KMS-11 (cell line): ENCODE measurements around the gene NREP.

Experiments
- H2AFZ ChIP-seq: fragments of 200-600 bp; sonication (generic); 2 replicates; pipeline ENCODE4 v1.6.1; 2016; ENCODE audit warnings: antibody characterized with exemption, mixed run types, low read depth
- H3K27ac ChIP-seq: fragments of 200-600 bp; sonication (generic); 2 replicates; pipeline ENCODE4 v1.6.1; 2016; ENCODE audit warnings: mild to moderate bottlenecking, mixed run types
- H3K27me3 ChIP-seq: fragments of 200-600 bp; sonication (generic); 2 replicates; pipeline ENCODE4 v1.6.1; 2017; ENCODE audit warnings: mild to moderate bottlenecking, low read depth, mixed run types, moderate library complexity; ENCODE audit not compliant: insufficient read depth
- H3K36me3 ChIP-seq: fragments of 200-600 bp; sonication (generic); 2 replicates; pipeline ENCODE4 v1.6.1; 2017; ENCODE audit warnings: mild to moderate bottlenecking, mixed run types; ENCODE audit not compliant: insufficient read depth
- H3K4me1 ChIP-seq: fragments of 200-600 bp; sonication (generic); 2 replicates; pipeline ENCODE4 v1.6.1; 2016; ENCODE audit warnings: mild to moderate bottlenecking, low read depth, mixed run types; ENCODE audit not compliant: poor library complexity, severe bottlenecking
- H3K4me2 ChIP-seq: fragments of 200-600 bp; sonication (generic); 2 replicates; pipeline ENCODE4 v1.7.0; 2016; ENCODE audit warnings: mild to moderate bottlenecking, mixed run types
- H3K4me3 ChIP-seq: fragments of 200-600 bp; sonication (generic); IDR thresholded peaks from 2 replicates; pipeline ENCODE4 v1.6.1; 2017; ENCODE audit warnings: low read depth, low read length, mixed read lengths; ENCODE audit not compliant: insufficient read depth
- H3K79me2 ChIP-seq: fragments of 200-600 bp; sonication (generic); 2 replicates; pipeline ENCODE4 v1.6.1; 2016; ENCODE audit warnings: low read depth, mixed run types; ENCODE audit not compliant: insufficient read depth
- H3K9ac ChIP-seq: fragments of 200-600 bp; sonication (generic); 2 replicates; pipeline ENCODE4 v1.6.1; 2016; ENCODE audit warnings: mild to moderate bottlenecking, mixed run types
- H4K20me1 ChIP-seq: fragments of 200-600 bp; sonication (generic); 2 replicates; pipeline ENCODE4 v1.6.1; 2016; ENCODE audit warnings: mild to moderate bottlenecking, mixed run types; ENCODE audit not compliant: insufficient read depth
- TF ChIP-seq, protein P1 (sequence below): fragments of 200-600 bp; sonication (generic); conservative IDR thresholded peaks from 2 replicates; pipeline ENCODE4 v1.6.1; 2017; ENCODE audit warnings: low read depth, mild to moderate bottlenecking, antibody characterized with exemption, low read length, moderate library complexity, mixed read lengths

NREP gene

DNA sequence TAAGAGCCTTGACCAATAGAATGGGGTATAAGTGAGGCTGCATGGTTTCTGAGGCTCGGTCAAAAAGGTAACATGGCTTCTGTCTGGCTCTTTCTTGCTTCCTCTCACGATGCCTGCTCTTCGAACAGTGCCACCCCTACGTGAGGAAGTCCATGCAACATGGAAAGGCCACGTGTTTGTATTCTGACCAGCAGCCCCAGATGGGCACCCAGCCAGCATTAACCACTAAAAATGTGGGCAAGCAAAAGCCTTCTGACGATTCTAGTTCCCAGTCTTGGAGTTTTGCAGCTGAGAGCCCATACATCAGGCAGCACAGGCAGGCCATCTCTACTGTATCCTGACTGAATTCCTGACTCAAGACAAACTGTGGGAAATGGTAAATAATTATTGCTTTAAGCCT is 24.2 kb upstream of the NREP start:
- no peaks in the 10 kb centered on the region for H3K79me2 ChIP-seq
- H3K27me3 ChIP-seq: no peaks in the 10 kb centered on the region
- no peak overlapping the region for H3K9ac ChIP-seq
- H3K4me1 ChIP-seq: no peaks in the 10 kb centered on the region
- H4K20me1 ChIP-seq: no peaks in the 10 kb centered on the region
- no peak overlapping the region for H3K4me3 ChIP-seq
- H2AFZ ChIP-seq: no peak overlapping the region
- TF ChIP-seq, protein P1, sequence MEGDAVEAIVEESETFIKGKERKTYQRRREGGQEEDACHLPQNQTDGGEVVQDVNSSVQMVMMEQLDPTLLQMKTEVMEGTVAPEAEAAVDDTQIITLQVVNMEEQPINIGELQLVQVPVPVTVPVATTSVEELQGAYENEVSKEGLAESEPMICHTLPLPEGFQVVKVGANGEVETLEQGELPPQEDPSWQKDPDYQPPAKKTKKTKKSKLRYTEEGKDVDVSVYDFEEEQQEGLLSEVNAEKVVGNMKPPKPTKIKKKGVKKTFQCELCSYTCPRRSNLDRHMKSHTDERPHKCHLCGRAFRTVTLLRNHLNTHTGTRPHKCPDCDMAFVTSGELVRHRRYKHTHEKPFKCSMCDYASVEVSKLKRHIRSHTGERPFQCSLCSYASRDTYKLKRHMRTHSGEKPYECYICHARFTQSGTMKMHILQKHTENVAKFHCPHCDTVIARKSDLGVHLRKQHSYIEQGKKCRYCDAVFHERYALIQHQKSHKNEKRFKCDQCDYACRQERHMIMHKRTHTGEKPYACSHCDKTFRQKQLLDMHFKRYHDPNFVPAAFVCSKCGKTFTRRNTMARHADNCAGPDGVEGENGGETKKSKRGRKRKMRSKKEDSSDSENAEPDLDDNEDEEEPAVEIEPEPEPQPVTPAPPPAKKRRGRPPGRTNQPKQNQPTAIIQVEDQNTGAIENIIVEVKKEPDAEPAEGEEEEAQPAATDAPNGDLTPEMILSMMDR: no peak
- no peak overlapping the region for H3K4me2 ChIP-seq
- no peaks in the 10 kb centered on the region for H3K36me3 ChIP-seq
- H3K27ac ChIP-seq: no peak overlapping the region

- no peak overlapping the region for H2AFZ ChIP-seq
- H3K4me1 ChIP-seq: peaks cover 6% of the 10 kb centered on the region
Observed at GRCh38 chr5:111779922-111780292, 22.9 kb upstream of the NREP start.

DNA sequence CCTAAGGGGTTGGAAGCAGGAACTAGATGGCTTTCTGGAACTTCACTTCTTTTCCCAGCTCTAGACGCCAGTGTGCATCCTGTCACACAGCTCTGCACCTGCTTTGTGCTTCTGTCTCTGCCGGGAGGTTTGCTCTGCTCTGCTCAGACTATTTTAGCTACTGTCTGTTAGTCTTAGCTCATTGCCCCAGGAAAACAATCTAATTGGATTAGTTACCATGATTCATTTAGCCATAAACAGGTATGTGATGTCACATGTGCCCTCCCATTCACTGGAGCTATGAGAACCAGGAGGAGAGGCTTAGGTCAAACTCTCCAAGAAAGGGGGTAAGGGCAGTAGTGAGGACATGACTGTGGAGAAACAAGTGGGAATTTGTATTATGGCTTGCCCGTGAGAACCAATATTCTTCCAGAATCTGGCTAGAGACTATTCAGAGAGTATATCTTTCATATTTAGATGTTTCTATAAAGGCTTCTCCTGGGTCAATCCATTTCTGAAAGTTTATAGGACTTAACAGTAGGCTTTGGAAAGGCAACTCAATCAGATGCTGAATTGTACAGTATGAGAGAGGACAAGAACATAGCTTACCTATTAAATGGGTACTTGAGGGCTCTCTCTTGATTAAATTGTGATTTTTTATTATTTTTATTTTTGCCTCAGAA is 22.4 kb upstream of the NREP start:
- Histone ChIP-seq H3K4me2 (no peak overlapping the region), H3K27ac (no peak overlapping the region), H4K20me1 (no peaks in the 10 kb centered on the region), H3K4me3 (no peak overlapping the region), H2AFZ (no peak overlapping the region), H3K4me1 (peaks cover 11% of the 10 kb centered on the region), H3K9ac (no peak overlapping the region), H3K27me3 (no peaks in the 10 kb centered on the region), H3K36me3 (no peaks in the 10 kb centered on the region), H3K79me2 (no peaks in the 10 kb centered on the region)
- TF ChIP-seq, protein P1: no peak

More at GRCh38 chr5:111779922-111780292, 22.9 kb upstream of the NREP start:
- Histone ChIP-seq H3K79me2 (no peaks in the 10 kb centered on the region), H3K27ac (no peak overlapping the region), H3K36me3 (no peaks in the 10 kb centered on the region), H3K4me2 (no peak overlapping the region), H3K9ac (no peak overlapping the region), H4K20me1 (no peaks in the 10 kb centered on the region), H3K27me3 (no peaks in the 10 kb centered on the region), H3K4me3 (no peak overlapping the region)
- TF ChIP-seq, protein P1: no peak

DNA sequence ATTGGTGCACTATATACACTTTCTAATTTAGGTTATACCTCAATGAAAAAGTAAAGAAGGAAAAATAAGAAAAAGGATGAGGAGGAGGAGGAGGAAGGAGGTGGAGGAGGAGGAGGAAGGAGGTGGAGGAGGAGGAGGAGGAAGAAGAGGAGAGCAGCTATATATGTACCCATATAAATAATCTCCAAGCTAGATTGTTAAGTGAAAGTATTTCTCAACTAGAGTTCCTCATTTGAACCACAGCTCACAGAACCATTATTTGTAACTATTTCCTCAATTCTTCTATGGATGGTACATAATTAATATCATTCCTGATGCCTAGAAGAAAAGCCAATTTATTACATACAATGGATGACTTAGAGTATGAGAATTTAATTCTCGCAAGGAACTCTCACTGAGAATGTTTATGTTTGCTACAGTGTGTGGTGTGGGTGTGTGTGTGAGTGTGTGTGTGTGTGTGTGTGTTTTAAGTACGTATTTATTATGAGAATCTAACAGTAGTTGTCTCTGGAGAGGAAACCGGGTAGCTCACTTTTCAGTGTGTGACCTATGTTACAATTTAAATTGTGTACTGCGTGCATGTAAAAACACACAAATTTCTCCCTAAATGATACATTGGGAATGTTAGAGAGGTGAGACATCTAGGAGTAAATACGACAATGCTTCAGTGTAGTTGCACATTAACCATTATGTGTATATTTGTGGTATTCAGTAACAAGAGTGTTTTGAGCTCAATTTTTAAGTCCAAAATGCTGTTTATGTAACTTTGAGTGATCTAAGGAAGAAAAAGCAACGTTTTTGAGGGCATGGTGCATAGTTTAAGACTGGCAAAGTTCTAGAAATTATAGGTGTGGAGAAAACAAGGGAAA is 20.2 kb upstream of the NREP start:
- Histone ChIP-seq H2AFZ (no peak overlapping the region), H3K4me1 (peaks cover 26% of the 10 kb centered on the region), H3K4me2 (no peak overlapping the region), H3K27ac (no peak overlapping the region), H4K20me1 (no peaks in the 10 kb centered on the region), H3K9ac (no peak overlapping the region), H3K27me3 (no peaks in the 10 kb centered on the region), H3K4me3 (no peak overlapping the region), H3K79me2 (no peaks in the 10 kb centered on the region), H3K36me3 (no peaks in the 10 kb centered on the region)
- TF ChIP-seq, protein P1: no peak
